ENCODE results near the gene ADPRH. TPM values are rescaled to one million over a fixed set of nuclear protein-coding genes. Genes with fewer than 3 reads are reported as not detected.

Gene ADPRH
- total and polyA plus RNA-seq, 2 of the 4 experiments (the other 2 are of a cell fraction): under 0.01 to 0.12 TPM

GRCh38 chr3:119557192-119557876, 22.0 kb upstream of the ADPRH start:
- Histone ChIP-seq H3K4me1 (ENCODE audit: control insufficient read depth, insufficient read depth, low read length) (no peaks in the 10 kb centered on the region), H3K9me3 (ENCODE audit: control insufficient read depth, insufficient read depth, low read length) (no peaks in the 10 kb centered on the region), H2AFZ (replicated peaks; ENCODE audit: low read length, poor library complexity) (no peak overlapping the region), H3K36me3 (ENCODE audit: control insufficient read depth, insufficient read depth, low read length) (no peaks in the 10 kb centered on the region), H3K4ac (ENCODE audit: low read depth, low read length) (no peak overlapping the region), H3K4me2 (ENCODE audit: low read depth, low read length) (no peak overlapping the region), H3K79me1 (ENCODE audit: low read depth in 1 of 2, low read length in 2 of 2) (no peaks in the 10 kb centered on the region), H4K5ac (ENCODE audit: low read depth, low read length) (no peak overlapping the region), H2BK5ac (ENCODE audit: low read depth, low read length, poor library complexity, severe bottlenecking) (no peak overlapping the region), H4K20me1 (ENCODE audit: insufficient read depth, low read length) (no peaks in the 10 kb centered on the region), H2AK5ac (ENCODE audit: low read depth, low read length) (no peak overlapping the region), H2AK9ac (replicated peaks; ENCODE audit: low read depth, low read length, poor library complexity) (no peak overlapping the region), H3K56ac (ENCODE audit: extremely low read depth, insufficient read depth, low read length) (no peak overlapping the region), H3K27ac (ENCODE audit: insufficient read depth, low read length) (no peak overlapping the region), H3K18ac (ENCODE audit: low read depth, low read length) (no peak overlapping the region), H4K8ac (ENCODE audit: low read depth in 2 of 2, low read length in 2 of 2) (no peak overlapping the region), H4K91ac (ENCODE audit: insufficient read depth, low read depth, low read length) (no peak overlapping the region), H3K9ac (ENCODE audit: low read depth, low read length) (no peak overlapping the region), H2BK20ac (ENCODE audit: low read depth, low read length) (no peak overlapping the region), H3K23ac (ENCODE audit: low read depth, low read length) (no peak overlapping the region), H2BK15ac (ENCODE audit: low read depth, low read length) (no peak overlapping the region), H2BK120ac (ENCODE audit: low read depth, low read length) (no peak overlapping the region), H3K27me3 (ENCODE audit: control insufficient read depth, insufficient read depth, low read length) (peaks cover 27% of the 10 kb centered on the region), H3K9me1 (ENCODE audit: insufficient read depth, low read length) (no peaks in the 10 kb centered on the region), H3K4me3 (ENCODE audit: insufficient read depth, low read depth, low read length) (no peak overlapping the region), H3K14ac (replicated peaks; ENCODE audit: low read depth, low read length) (no peak overlapping the region)
- TF ChIP-seq MAZ (IDR thresholded peaks at IDR 0.05; ENCODE audit: borderline replicate concordance, low read depth, low read length) (no peak), CHD1 (IDR thresholded peaks at IDR 0.05; ENCODE audit: low read depth, low read length) (no peak)
- in situ Hi-C loops (cut with MboI; ENCODE audit: low sequenced_read_pairs): no loop called here
- no TSS peak for BruUV-seq (replicated peaks)
- dilution Hi-C loops (cut with HindIII; ENCODE audit: low sequenced_read_pairs, unreplicated experiment): no loop called here
- intact Hi-C loops (cut with micrococcal nuclease): no loop called here
- ATAC-seq (ENCODE audit: low read depth): no peak
- no peak for DNase-seq
- 40% methylated on average over 1 of the region's 7 CpGs; no CpG with 5 or more reads in 1 of the 2 experiments for WGBS, 2 experiments (ENCODE audit: extremely low coverage in 2 of 2, insufficient read length in 1 of 2)
- ChIA-PET CTCF (no interaction called here), POLR2A (ENCODE audit: unreplicated experiment) (no interaction called here)
